PC-3 (cell line): ENCODE data around the gene APBA2.

Experiments used
- CTCF ChIP-seq: fragments of 300-600 bp; sonication (generic); conservative IDR thresholded peaks from 2 replicates; pipeline ENCODE4 v1.5.1; 2017; ENCODE audit warnings: antibody characterized with exemption, low read depth, mild to moderate bottlenecking, low read length
- EZH2 ChIP-seq: fragments of 300-600 bp; sonication (generic); IDR thresholded peaks from one replicate; pipeline ENCODE4 v1.6.1; 2017; ENCODE audit warnings: antibody characterized with exemption, mild to moderate bottlenecking, low read length; ENCODE audit not compliant: unreplicated experiment
- EZH2phosphoT487 ChIP-seq: fragments of 300-600 bp; sonication (generic); IDR thresholded peaks from 2 replicates; pipeline ENCODE4 v1.6.1; 2018; ENCODE audit warnings: mild to moderate bottlenecking, antibody characterized with exemption, low read length, borderline replicate concordance

- TF ChIP-seq CTCF (no peak), EZH2 (no peak), EZH2phosphoT487 (no peak)
Observed at GRCh38 chr15:29143909-29144635, 258.3 kb downstream of the APBA2 start.
